ENCODE results near the gene MCUB. TPM values are rescaled to one million over a fixed set of nuclear protein-coding genes. Genes with fewer than 3 reads are reported as not detected.

The MCUB gene
- total RNA-seq, 3 donors from 2014 or later, result 52.2 to 74.7 (median 62.0) TPM

DNA sequence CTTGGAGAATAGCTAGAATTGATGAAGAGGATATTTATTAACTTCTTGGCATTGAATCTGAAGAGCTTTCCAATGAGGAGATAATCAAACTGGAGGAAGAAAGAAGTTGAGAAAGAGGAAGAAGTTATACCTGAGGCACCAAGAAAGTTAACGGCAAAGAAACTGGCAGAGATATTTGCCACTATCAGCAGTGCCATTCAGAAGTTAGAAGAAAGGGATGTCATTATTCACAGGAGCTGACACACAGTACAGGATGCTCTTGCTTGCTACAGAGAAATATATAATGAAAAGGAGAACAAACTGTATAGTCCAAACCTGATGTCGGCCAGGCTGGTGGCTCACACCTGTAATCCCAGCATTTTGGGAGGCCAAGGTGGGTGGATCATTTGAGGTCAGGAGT, 64.5 kb downstream of the MCUB start:
- H3K4me3 Mint-ChIP-seq, result no peak overlapping the region
- ATAC-seq (no peak), DNase-seq (no peak)
- no peaks in the 10 kb centered on the region for H3K27me3 Mint-ChIP-seq (ENCODE audit: low read depth)
- H3K4me1 Mint-ChIP-seq (ENCODE audit: low read depth), result peaks cover 60% of the 10 kb centered on the region
- peaks cover 28% of the 10 kb centered on the region for H3K36me3 Mint-ChIP-seq (ENCODE audit: insufficient read depth)
- no peaks in the 10 kb centered on the region for H3K9me3 Mint-ChIP-seq

DNA sequence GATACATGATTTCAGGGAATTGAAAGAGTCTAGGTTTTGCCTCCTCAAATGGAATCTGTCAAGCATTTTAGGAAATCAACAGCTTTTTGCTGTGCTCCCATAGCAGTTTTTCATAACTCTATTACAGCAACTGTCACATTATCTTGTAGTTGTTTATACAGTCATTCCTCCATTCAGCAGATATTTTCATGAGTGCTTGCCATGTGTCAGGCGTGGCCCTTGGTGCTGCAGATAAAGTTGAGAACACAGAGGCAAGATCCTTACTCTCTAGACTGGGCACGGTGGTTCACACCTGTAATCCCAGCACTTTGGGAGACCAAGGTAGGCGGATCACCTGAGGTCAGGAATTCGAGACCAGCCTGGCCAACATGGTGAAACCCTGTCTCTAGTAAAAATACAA, 67.3 kb downstream of the MCUB start:
- peaks cover 68% of the 10 kb centered on the region for H3K4me1 Mint-ChIP-seq (ENCODE audit: low read depth)
- H3K27me3 Mint-ChIP-seq (ENCODE audit: low read depth), result no peaks in the 10 kb centered on the region
- peaks cover 25% of the 10 kb centered on the region for H3K36me3 Mint-ChIP-seq (ENCODE audit: insufficient read depth)
- no peak overlapping the region for H3K4me3 Mint-ChIP-seq
- ATAC-seq (no peak), DNase-seq (no peak)
- H3K9me3 Mint-ChIP-seq, result no peaks in the 10 kb centered on the region

DNA sequence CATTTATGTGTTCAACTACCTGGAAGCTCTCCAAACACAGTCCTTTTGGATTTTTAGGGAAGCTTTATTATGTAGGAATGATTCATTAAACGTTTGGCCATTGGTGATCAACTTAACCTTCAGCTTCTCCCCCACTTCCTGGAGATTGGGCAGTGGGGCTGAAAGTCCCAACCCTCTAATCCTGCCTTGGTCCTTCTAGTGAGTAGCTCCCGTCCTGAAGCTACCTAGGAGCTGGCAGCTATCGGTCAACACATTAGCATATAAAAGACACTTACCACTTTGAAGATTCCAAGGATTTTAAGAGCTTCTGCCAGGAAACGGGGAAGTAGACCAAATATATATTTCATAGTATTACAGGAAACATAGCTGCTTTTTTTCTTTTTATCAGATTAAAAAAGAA, 69.7 kb downstream of the MCUB start:
- no peaks in the 10 kb centered on the region for H3K27me3 Mint-ChIP-seq (ENCODE audit: low read depth)
- H3K4me3 Mint-ChIP-seq, result no peak overlapping the region
- H3K36me3 Mint-ChIP-seq (ENCODE audit: insufficient read depth), result peaks cover 10% of the 10 kb centered on the region
- H3K9me3 Mint-ChIP-seq, result no peaks in the 10 kb centered on the region
- H3K4me1 Mint-ChIP-seq (ENCODE audit: low read depth), result peaks cover 54% of the 10 kb centered on the region
- DNase-seq (no peak), ATAC-seq (no peak)

DNA sequence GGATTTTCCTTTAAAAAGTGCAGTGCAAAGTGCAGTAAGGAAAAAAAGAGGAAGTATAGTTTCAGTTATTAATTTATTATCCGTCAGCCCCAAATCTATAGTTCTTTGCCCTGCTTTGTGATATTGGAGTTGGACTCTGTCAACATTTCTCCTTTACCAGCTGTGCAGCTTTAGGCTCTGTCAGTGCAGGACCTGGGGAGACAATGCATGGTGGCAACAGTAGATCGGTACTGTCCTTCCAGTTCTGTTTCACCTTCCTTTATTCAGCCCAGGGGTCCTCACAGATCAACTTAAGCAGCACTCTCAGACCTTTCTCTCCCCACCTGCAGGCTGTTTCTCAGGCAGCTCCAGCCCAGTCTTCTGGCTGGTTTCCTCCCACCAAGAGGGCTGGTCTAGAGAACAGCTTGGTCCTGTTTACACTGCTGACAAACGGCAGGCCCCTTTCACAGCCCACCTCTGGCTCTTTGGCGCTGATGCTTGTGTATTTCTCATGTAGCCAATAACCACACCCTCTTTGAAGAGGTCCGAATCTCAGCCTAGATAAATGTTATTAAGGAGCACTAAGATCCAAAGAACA, 71.6 kb downstream of the MCUB start:
- Mint-ChIP-seq H3K4me1 (ENCODE audit: low read depth) (peaks cover 54% of the 10 kb centered on the region), H3K9me3 (peaks cover under 1% of the 10 kb centered on the region), H3K36me3 (ENCODE audit: insufficient read depth) (peaks cover 20% of the 10 kb centered on the region), H3K27me3 (ENCODE audit: low read depth) (no peaks in the 10 kb centered on the region), H3K4me3 (no peak overlapping the region)
- ATAC-seq, result peak in 1 of 2 donors; percentile 34
- DNase-seq, result no peak

DNA sequence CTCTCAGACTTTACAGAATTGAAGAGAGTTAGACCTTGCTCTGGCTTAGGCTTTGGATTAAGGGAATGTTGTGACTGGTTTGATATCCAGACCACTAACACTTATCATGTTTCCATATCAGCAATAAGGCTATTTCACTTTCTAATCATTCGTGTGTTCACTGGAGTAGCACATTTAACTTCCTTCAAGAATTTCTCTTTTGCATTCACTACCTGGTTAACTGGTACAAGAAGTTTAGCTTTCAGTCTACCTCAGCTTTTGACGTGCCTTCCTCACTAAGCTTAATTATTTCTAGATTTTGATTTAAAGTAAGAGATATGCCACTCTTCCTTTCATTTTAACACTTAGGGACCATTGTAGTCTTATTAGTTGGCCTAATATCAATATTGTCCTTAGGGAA, 80.6 kb downstream of the MCUB start:
- Mint-ChIP-seq H3K4me3 (peak overlapping the region; percentile 1), H3K36me3 (ENCODE audit: insufficient read depth) (peaks cover 34% of the 10 kb centered on the region), H3K9me3 (peaks cover 14% of the 10 kb centered on the region), H3K4me1 (ENCODE audit: low read depth) (peaks cover 48% of the 10 kb centered on the region), H3K27me3 (ENCODE audit: low read depth) (no peaks in the 10 kb centered on the region)
- ATAC-seq, result peak in 1 of 2 donors; percentile 32
- DNase-seq, result no peak

DNA sequence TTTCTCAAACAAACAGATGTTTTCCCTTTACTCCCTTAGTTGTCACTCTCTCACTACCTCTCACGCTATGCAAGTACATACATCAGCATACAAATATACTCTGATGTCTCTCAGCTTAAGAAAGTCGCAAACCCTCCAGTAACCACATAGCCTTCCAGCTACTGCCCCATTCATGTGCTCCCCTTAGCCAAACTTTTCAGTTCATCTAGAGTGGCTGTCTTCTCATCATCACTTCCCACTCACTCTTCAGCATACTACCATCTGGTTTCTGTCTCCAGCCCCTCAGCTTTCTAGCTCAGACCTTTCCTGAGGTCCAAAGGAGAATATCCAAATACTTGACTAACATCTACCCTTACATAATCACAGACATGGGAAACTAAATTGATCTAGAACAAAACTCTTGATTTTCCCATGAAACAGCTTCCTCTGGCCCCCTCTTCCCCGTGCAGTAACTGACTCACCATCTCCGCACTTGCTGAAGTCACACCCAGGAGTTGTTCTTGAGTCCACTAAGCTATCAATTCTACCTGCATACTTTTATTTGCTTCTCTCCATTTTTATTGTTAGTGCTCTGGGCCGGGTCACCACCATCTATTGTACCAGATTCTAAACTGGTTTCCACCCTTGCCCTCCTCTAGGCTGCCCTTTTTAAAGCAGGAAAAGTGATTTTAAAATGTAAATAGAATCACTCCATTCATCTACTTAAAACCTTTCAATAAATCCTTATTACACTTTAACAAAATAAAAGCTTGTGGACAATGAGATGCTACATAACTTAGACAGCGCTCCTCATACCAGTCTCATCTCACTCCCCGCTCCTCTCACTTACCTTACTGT, 86.0 kb downstream of the MCUB start:
- H3K4me3 Mint-ChIP-seq, result no peak overlapping the region
- ATAC-seq (peak; percentile 58 to 61), DNase-seq (no peak)
- H3K36me3 Mint-ChIP-seq (ENCODE audit: insufficient read depth), result peaks cover 3% of the 10 kb centered on the region
- peaks cover 46% of the 10 kb centered on the region for H3K4me1 Mint-ChIP-seq (ENCODE audit: low read depth)
- no peaks in the 10 kb centered on the region for H3K27me3 Mint-ChIP-seq (ENCODE audit: low read depth)
- H3K9me3 Mint-ChIP-seq, result peaks cover 5% of the 10 kb centered on the region

DNA sequence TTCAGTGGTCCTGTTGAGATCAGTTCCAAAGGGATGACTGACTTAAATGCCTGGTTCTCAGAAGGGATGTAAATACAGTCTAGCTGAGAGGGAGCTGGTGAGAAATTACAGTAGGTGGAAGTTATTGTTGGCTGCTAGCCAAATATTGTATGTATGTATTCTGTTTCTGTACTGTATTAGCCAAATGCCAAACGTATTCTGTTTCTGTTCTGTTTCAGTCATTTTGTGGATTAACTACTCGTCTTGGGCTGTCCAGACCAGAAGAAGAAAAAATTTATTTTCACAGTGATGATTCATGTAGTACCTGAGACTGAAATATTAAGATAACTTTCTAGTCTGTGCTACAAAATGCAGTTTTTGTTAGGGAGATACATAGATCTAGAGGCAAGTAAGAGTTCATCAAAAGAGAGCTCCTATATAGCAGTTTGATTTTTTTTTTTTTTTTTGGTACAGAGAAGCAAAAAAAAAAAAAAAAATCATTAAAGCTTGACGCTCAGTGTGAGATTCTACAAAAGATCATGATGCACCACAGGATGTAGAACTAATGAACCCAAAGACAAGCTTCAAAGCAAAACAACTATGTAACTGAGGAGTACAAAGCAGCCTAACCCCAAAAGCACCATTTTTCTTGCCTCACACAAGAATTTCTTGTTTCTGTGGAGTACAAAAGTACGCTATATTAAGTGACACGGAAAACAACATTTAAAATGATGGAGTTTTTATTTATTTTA, 88.4 kb downstream of the MCUB start:
- peaks cover 39% of the 10 kb centered on the region for H3K4me1 Mint-ChIP-seq (ENCODE audit: low read depth)
- H3K36me3 Mint-ChIP-seq (ENCODE audit: insufficient read depth), result peaks cover 18% of the 10 kb centered on the region
- H3K27me3 Mint-ChIP-seq (ENCODE audit: low read depth), result no peaks in the 10 kb centered on the region
- DNase-seq (no peak), ATAC-seq (peak; percentile 39 to 59)
- peaks cover 12% of the 10 kb centered on the region for H3K9me3 Mint-ChIP-seq
- peak overlapping the region; percentile 51 for H3K4me3 Mint-ChIP-seq

DNA sequence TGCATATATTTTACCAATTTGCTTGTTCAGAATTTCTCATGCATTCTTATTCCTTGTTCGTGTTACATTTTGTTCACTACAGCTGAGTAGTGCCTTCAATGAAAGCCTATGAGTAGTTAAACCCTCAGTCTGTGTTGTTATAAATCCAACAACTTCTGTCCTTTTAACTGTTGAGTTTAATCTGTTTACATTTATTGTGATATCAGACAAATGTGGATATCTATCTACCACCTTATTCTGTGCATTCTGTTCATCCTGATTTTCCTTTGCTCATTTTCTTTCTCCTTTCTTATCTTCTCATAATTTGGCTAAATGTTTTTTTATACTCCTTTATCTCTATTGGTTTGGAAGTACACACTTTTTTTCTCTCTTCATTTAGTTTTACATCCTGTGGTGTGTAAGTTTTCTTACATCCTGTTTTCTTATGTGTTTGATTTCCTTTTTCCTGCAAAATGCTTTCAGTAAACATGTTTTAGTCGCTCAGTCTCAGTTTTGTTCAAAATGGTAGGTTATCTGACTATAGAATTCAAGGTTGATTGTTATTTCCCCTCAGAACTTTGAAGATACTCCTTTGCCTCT, 89.0 kb downstream of the MCUB start:
- peaks cover 12% of the 10 kb centered on the region for H3K9me3 Mint-ChIP-seq
- DNase-seq (no peak), ATAC-seq (no peak)
- peaks cover 18% of the 10 kb centered on the region for H3K36me3 Mint-ChIP-seq (ENCODE audit: insufficient read depth)
- no peaks in the 10 kb centered on the region for H3K27me3 Mint-ChIP-seq (ENCODE audit: low read depth)
- H3K4me1 Mint-ChIP-seq (ENCODE audit: low read depth), result peaks cover 36% of the 10 kb centered on the region
- H3K4me3 Mint-ChIP-seq, result peak overlapping the region; percentile 6

DNA sequence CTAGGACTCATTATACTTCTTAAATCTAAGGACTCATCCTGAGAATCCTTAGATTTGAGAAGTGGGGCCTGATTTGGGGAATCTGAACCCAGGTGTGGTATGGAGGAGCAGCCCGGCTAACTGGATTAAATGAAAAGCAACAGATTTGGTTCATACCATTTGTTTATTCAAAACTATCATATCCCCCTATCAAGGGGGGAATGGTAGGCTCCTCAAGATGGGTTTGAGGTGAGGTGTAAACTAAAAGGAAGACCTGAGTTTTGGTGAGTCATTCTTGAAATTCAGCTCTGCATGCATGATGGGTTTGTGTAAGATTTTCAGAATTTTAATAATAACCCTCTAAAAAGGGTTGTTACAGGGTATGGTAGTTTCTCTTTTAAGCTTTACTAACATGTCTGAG, 89.8 kb downstream of the MCUB start:
- peaks cover 12% of the 10 kb centered on the region for H3K9me3 Mint-ChIP-seq
- DNase-seq, result no peak
- H3K4me1 Mint-ChIP-seq (ENCODE audit: low read depth), result peaks cover 40% of the 10 kb centered on the region
- H3K36me3 Mint-ChIP-seq (ENCODE audit: insufficient read depth), result peaks cover 15% of the 10 kb centered on the region
- peak; percentile 50 to 54 for ATAC-seq
- H3K4me3 Mint-ChIP-seq, result peak overlapping the region; percentile 6
- H3K27me3 Mint-ChIP-seq (ENCODE audit: low read depth), result no peaks in the 10 kb centered on the region

DNA sequence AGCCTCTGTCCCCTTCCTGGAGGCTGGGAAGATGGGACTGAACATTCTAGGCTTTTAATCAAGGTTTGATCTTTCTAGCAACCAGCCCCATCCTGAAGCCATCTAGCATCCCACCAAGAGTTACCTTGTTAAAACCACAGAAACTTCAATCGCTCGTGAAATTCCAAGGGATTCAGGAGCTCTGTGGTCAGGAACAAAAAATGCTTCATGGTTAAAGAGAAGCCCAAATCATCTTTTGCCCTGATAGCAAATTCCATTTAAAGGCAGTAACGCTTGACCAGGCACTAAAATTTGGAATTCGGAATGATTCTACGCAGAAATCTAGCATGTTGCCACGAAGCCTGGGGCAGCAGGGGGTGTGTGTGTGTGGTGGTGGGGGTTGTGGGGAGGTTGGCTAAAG, 95.3 kb downstream of the MCUB start:
- Mint-ChIP-seq H3K4me1 (ENCODE audit: low read depth) (peaks cover 39% of the 10 kb centered on the region), H3K4me3 (no peak overlapping the region), H3K36me3 (ENCODE audit: insufficient read depth) (peaks cover 15% of the 10 kb centered on the region), H3K27me3 (ENCODE audit: low read depth) (no peaks in the 10 kb centered on the region), H3K9me3 (peaks cover 7% of the 10 kb centered on the region)
- DNase-seq, result no peak
- ATAC-seq, result no peak

DNA sequence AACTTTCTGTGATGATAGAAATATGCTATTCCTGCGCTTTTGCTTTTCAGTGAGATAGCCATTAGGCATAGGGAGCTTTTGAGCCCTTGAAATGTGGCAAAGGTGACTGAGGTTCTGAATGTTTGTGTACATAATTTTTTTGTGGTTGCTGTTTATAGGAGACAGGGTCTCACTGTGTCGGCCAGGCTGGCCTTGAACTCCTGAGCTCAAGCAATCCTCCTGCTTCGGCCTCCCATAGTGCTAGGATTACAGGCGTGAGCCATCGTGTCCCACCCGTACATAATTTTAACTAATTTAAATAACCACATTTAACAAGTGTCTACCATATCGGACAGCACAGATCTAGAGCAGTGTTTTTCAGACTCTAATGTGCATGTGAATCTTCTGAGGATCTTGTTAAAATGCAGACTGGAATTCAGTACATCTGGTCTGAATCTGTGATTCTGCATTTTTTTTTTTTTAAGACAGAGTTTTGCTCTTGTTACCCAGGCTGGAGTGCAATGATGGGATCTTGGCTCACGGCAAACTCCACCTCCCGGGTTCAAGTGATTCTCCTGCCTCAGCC, 97.9 kb downstream of the MCUB start:
- Mint-ChIP-seq H3K36me3 (ENCODE audit: insufficient read depth) (peaks cover 2% of the 10 kb centered on the region), H3K9me3 (no peaks in the 10 kb centered on the region), H3K4me1 (ENCODE audit: low read depth) (peaks cover 28% of the 10 kb centered on the region), H3K4me3 (no peak overlapping the region), H3K27me3 (ENCODE audit: low read depth) (no peaks in the 10 kb centered on the region)
- ATAC-seq, result no peak
- no peak for DNase-seq

DNA sequence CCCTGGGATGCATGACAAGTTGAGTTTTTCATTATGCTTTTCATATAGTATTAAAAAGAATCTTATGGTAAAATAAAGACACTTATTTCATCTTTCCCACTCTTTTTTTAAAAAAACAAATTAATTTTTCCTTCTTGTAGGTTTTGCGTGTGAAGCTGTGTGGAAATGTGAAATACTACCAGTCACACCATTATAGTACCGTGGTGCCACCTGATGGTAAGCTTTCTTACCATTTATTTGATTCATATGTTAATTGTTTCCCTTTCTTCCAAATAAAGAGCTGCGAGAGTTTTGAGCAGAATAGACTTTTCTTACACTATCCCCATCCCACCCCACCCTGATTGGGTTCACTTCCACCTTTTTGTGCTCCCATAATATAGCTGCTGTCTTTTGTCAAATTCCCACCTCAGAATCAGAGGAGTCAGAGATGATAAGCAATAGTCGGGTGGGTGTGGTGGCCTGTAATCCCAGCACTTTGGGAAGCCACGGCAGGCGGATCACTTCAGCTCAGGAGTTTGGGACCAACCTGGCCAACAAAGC, 98.9 kb downstream of the MCUB start:
- Mint-ChIP-seq H3K36me3 (ENCODE audit: insufficient read depth) (no peaks in the 10 kb centered on the region), H3K4me1 (ENCODE audit: low read depth) (peaks cover 30% of the 10 kb centered on the region), H3K9me3 (no peaks in the 10 kb centered on the region), H3K4me3 (no peak overlapping the region), H3K27me3 (ENCODE audit: low read depth) (no peaks in the 10 kb centered on the region)
- DNase-seq, result no peak
- ATAC-seq, result peak in 1 of 2 donors; percentile 37

DNA sequence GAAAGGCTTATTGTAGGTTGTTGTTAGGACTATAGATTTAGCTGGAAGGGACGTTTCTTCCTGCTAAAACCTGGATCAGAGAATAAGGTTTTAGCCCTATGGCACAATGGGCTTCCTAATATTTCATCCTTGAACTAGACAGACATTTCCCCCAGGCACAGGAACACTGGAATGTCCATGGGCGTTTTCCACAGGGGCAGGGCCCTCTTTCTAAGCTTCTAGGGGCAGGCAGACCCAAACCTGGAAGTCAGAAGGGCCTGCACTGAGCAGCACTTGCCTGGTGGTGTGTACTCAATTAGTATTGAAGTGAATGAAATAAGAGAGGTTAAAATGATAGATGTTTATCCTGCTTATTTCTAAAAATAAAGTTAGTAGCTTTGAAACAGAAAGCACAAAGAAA, 102.1 kb downstream of the MCUB start:
- no peak for ATAC-seq

DNA sequence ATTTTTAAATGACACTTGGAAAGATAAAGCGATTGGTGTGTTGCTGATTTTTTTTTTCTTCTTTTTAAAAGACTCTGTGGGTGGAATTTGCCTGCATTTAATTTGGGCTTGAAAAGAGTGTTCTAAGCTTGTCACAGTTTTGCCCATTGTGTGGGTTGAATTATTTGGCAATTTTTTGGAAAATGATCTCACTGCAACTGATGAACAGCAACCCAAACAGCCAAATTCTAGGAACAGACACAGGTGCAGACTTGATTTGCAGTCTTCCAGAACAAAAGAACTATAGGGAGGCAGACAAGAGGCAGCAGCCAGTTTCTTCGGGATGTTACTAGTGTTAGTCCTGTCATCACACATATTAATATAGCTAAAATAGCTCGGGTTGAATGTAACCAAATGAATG, 102.7 kb downstream of the MCUB start:
- peaks cover 37% of the 10 kb centered on the region for H3K4me1 Mint-ChIP-seq (ENCODE audit: low read depth)

More for the DNA sequence above, 102.1 kb downstream of the MCUB start:
- Mint-ChIP-seq H3K36me3 (ENCODE audit: insufficient read depth) (peaks cover 8% of the 10 kb centered on the region), H3K9me3 (no peaks in the 10 kb centered on the region), H3K27me3 (ENCODE audit: low read depth) (no peaks in the 10 kb centered on the region), H3K4me1 (ENCODE audit: low read depth) (peaks cover 37% of the 10 kb centered on the region), H3K4me3 (no peak overlapping the region)
- no peak for DNase-seq

More for the DNA sequence above, 102.7 kb downstream of the MCUB start:
- ATAC-seq (no peak), DNase-seq (no peak)
- Mint-ChIP-seq H3K27me3 (ENCODE audit: low read depth) (no peaks in the 10 kb centered on the region), H3K36me3 (ENCODE audit: insufficient read depth) (peaks cover 8% of the 10 kb centered on the region), H3K4me3 (no peak overlapping the region), H3K9me3 (no peaks in the 10 kb centered on the region)

All from activated T-cell treated with anti-CD3 and anti-CD28 coated beads, Interleukin-2, amount 50 U/mL, for 4 hours (primary cell).